Heart left ventricle (tissue), 13 donors: ENCODE results near the gene ANXA6.

Source experiments
- POLR2A ChIP-seq, 2 donors: fragments of 450-650 bp; IDR thresholded peaks; one replicate each; pipeline ENCODE4 v1.6.1; 2017; ENCODE audit warnings: antibody characterized with exemption in 2 of 2, mild to moderate bottlenecking in 2 of 2, moderate library complexity in 2 of 2
- TF ChIP-seq, protein P1 (sequence below), 12 donors: fragments of 200-600 bp; sonication (generic) in 4 of 12; IDR thresholded peaks; one replicate each; pipeline versions ENCODE4 v1.5.0 to v1.8.0; 2018 to 2022; ENCODE audit warnings: antibody characterized with exemption in 12 of 12, mild to moderate bottlenecking in 5 of 12
- donor health status: ischemic (EF 13 %, LVEDD 7.1; RV severe dilation, severe dysfunction).
- donor health status: DM: no; HTN: yes; CAD: no.
- donor health status: DM: no; HTN: no; CAD: no.
- donor health status: ischemic (EF 25% LVEDD 6.9; RV normal size, moderate dysfunction).
- donor health status: ischemic (EF 25% LVEDD 5.7; RV mildly dilated, moderate dysfunction).
- donor health status: ischemic (EF 35%, LVEDD 5.7; RV mildly dilated, moderate dysfunction).
- donor health status: nonischemic (EF 11% LVEDD 7.7; RV severe dilation, severe dysfunction).
- donor health status: DM: yes; HTN: yes; CAD: no.
- donor health status: PGD.
- donor health status: ischemic (EF 29% LVEDD 5.4; RV normal size, mild dysfunction).
- donor health status: nonischemic (EF 23%, LVEDD 6.1; RV moderate dilation, normal function).

DNA sequence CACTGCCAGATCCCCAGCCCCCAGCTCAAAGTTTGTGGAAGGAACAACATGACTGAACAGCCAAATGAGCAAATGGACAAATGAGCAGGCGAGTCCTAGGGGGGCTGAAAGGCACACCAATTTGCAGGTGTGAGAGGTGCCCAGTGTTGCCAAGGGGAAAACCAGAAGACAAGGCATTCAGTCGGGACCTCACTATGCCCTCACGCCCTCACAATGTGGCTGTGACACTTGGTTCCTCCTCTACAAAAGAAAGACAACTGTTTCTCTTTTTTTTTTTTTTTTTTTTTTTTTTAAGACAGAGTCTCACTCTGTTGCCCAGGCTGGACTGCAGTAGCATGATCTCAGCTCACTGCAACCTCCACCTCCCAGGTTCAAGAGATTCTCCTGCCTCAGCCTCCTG lies 104.7 kb downstream of the ANXA6 start:
- TF ChIP-seq, protein P1, sequence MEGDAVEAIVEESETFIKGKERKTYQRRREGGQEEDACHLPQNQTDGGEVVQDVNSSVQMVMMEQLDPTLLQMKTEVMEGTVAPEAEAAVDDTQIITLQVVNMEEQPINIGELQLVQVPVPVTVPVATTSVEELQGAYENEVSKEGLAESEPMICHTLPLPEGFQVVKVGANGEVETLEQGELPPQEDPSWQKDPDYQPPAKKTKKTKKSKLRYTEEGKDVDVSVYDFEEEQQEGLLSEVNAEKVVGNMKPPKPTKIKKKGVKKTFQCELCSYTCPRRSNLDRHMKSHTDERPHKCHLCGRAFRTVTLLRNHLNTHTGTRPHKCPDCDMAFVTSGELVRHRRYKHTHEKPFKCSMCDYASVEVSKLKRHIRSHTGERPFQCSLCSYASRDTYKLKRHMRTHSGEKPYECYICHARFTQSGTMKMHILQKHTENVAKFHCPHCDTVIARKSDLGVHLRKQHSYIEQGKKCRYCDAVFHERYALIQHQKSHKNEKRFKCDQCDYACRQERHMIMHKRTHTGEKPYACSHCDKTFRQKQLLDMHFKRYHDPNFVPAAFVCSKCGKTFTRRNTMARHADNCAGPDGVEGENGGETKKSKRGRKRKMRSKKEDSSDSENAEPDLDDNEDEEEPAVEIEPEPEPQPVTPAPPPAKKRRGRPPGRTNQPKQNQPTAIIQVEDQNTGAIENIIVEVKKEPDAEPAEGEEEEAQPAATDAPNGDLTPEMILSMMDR (IDR thresholded peaks at IDR 0.05) = no peak
- no peak for TF ChIP-seq POLR2A (IDR thresholded peaks at IDR 0.05)
